Activated T-helper 1 cell treated with Interleukin-2 at 50 U/mL for 16 hours (primary cell): ENCODE data around the gene RNF152.
A peak's percentile ranks its signal among the peaks of the same experiment; 100 is the strongest.

ENCODE experiments used
- DNase-seq: peaks from one replicate; pipeline ENCODE4 v3.0.0-alpha.2; 2020; ENCODE audit warnings: low read depth

RNF152 gene

GRCh38 chr18:61893971-61894750, 1.4 kb upstream of the RNF152 start:
- peak; percentile 40 for DNase-seq

GRCh38 chr18:61893309-61893970, 633 bp upstream of the RNF152 start:
- DNase-seq: peak; percentile 0

- no peak for DNase-seq
Observed at GRCh38 chr18:61891894-61892293, 913 bp downstream of the RNF152 start.

GRCh38 chr18:61891271-61891670, 1.5 kb downstream of the RNF152 start:
- no peak for DNase-seq

- DNase-seq: no peak
Observed at GRCh38 chr18:61890344-61890743, 2.5 kb downstream of the RNF152 start.

GRCh38 chr18:61889541-61889940, 3.3 kb downstream of the RNF152 start:
- DNase-seq: no peak

GRCh38 chr18:61888622-61889021, 4.2 kb downstream of the RNF152 start:
- no peak for DNase-seq

GRCh38 chr18:61887838-61888237, 5.0 kb downstream of the RNF152 start:
- no peak for DNase-seq

- DNase-seq: no peak
Observed at GRCh38 chr18:61883547-61883946, 9.3 kb downstream of the RNF152 start.

- DNase-seq: no peak
Observed at GRCh38 chr18:61882296-61883004, 10.4 kb downstream of the RNF152 start.

- no peak for DNase-seq
Observed at GRCh38 chr18:61876899-61877298, 15.9 kb downstream of the RNF152 start.

- no peak for DNase-seq
Observed at GRCh38 chr18:61870151-61870550, 22.7 kb downstream of the RNF152 start.

GRCh38 chr18:61869636-61870035, 23.2 kb downstream of the RNF152 start:
- DNase-seq: no peak

- DNase-seq: no peak
Observed at GRCh38 chr18:61865466-61866175, 27.2 kb downstream of the RNF152 start.

GRCh38 chr18:61861372-61861771, 31.4 kb downstream of the RNF152 start:
- no peak for DNase-seq

- DNase-seq: no peak
Observed at GRCh38 chr18:61860302-61860701, 32.5 kb downstream of the RNF152 start.

- DNase-seq: no peak
Observed at GRCh38 chr18:61859113-61859512, 33.7 kb downstream of the RNF152 start.

- DNase-seq: no peak
Observed at GRCh38 chr18:61856678-61857077, 36.1 kb downstream of the RNF152 start.

GRCh38 chr18:61855449-61856378, 37.1 kb downstream of the RNF152 start:
- DNase-seq: no peak

- DNase-seq: no peak
Observed at GRCh38 chr18:61854578-61855448, 38.0 kb downstream of the RNF152 start.
